NCI-H2107 (cell line): ENCODE data around the gene MAN2A1.

Experiments
- DNase-seq: peaks from one replicate; lab custom pipeline; 2025; lab: John Stamatoyannopoulos, UW

The MAN2A1 gene

DNA sequence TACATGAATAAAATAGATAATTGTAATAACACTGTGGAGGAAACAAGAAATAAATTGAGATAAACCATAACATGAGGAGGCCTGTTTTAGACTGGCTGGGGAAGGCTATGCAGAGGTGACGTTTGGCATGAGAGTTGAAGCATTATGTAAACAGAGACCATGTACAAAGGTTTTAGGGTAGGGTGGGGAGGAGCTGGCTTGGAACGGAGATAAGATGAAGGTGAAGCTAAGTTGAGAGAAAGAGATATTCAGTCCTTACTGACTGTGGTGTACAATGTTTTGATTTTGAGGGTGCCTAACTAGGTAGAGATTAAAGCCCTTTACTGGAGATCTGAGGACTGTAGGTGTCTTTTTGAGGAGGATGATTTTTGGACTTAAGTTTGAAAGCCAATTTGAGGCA, 17.8 kb downstream of the MAN2A1 start:
- no peak for DNase-seq

DNA sequence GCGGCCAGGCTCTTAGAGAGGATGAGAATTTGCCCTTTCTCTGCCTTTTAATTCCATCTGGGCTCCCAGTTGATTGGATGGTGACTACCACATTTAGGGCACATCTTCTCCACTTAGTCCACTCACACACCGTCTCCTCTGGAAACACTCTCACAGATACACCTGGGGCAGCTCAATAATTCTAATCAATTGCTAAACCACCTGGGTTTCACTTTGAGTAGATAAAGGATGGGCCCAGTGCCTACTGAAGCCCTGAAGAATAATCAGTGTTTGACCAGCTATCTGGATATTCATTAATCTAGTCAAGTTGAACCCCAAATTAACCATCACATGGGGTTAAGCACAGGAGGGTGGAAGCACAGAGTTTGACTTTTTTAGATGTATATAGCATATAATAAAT, 19.1 kb downstream of the MAN2A1 start:
- no peak for DNase-seq

DNA sequence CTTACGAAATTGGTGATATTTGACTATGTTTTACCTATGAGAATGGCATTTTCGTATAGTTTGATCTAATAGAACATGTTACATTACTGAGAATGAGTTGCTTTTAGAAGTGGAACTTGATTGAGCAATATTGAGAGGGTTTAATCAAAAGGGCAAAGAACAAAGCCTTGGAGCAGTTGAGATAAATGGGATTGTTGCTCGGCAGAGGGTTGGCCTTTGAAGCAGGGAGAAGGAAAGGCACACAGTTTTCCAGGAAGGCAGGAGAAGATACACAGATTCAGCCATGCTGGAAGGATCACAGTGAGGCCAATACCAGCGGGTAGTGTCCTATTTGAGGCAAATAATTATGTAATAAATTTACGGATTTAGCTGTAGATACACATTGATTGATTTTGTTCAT, 19.5 kb downstream of the MAN2A1 start:
- DNase-seq = no peak

DNA sequence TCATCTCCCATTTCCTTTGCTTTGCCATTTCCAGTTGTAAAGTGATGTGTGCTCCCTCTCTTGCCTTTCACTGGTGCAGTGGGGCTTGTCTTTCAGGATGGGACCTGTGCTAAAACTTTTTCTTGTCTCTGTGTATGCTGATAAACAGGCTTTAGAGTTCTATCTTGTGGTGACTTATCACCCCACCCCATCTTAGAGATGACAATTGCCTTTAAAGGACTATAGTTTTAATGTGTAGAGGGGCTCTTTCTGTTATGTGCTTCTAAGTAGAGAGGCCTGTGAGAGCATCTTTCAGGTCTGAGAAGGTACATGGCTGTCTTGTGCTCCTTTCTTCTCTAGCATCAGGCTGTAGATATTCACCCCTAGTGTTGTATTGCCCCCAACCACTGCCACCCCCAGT, 21.9 kb downstream of the MAN2A1 start:
- DNase-seq = no peak

DNA sequence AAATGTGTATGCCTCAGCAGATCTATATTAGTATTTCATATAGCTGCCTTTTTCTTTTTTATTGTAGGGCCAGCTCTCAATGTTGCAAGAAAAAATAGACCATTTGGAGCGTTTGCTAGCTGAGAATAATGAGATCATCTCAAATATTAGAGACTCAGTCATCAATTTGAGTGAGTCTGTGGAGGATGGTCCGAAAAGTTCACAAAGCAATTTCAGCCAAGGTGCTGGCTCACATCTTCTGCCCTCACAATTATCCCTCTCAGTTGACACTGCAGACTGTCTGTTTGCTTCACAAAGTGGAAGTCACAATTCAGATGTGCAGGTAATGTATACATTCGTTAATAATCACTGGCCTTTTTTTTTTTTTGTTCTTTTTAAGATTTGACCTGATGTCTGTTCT, 23.7 kb downstream of the MAN2A1 start:
- DNase-seq = no peak

DNA sequence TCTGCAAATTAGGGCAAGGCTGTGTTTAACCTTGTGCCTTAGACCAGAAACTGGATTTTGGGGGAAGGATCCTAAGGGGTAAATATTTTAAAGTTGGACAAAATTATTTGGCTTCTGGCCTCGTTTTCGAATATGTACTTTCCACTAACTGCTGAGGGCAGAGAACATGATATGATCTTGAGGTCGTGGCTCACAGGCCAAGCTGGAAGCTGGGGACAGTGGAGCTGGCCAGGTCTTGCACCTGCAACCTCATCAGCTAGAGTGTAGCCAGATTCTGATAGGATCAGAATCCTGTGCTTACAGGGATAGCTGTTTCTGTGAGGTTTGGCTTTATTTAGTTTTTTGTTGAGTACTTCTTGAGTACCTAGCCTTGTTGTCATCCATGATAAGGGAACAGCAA, 24.9 kb downstream of the MAN2A1 start:
- no peak for DNase-seq

DNA sequence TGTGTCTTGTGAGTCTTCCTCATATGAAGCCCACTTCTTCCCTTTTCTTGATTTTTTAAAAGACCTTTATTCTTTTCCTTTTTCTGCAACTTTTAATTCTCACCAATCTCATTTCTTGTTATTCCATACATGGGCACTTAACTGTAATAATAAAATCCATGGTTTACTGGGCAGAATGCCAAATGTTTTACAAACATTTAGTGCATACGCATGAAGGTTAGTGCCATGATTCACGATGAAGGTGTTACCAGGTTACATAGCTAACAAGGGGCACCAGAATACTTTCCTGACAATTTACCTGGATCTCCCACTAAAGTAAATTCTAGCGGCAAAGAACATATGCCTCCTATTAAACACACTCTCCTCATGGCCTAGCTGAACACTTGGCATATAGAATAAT, 28.5 kb downstream of the MAN2A1 start:
- no peak for DNase-seq

DNA sequence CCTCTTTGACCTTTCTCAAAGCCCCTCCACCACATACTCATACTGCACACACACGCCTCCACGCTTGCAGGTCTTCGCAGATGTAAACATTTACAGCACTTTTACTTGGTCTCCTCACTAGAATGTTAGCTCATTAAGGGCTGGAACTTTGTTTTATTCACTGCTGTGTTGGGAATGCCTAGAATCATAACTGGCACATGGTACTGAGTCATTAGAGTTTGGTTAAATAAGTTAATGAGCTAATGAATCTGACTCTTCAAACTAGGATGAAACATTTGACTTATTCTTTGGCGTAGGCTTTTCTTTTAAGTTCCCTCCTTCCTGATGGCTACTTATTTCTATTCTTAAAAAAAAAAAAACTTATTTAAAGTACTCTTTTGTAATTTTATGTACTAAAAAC, 28.9 kb downstream of the MAN2A1 start:
- DNase-seq = no peak

DNA sequence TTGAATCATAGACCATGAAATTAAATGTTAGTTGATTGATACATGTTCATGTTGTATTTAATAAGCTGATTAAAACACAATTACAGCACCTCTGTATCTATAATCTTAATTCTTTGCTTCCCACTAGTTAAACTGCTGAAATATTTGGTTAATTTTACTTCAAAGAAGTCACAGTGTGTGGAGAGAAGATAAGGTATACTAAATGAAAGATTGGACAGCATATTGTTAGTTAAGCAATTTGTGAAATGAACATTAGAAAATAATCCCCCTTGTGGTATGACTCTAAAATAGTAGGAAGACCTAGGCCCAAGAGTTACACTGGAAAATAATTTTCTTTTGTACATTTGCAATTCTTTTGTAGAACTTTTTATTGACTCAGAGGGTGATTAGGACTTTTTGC, 30.3 kb downstream of the MAN2A1 start:
- DNase-seq = no peak

DNA sequence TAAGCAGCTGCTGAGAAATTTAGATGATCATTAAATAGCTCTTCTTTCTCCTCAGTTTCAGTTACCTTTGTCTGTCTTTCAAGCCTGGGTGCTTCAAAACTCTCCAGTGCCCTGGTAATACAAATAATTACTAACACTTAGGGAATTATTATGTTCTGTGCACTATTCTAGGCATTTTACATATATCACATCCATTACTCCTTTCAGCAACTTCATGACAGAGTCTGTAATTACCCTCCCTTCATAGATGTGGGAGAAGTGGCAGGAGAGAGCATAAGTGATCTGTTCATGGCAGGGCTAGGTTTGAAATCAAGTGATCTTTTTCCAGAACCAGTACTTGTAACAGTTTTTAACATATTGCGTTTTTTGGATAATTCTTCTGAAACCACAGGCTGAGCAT, 32.0 kb downstream of the MAN2A1 start:
- no peak for DNase-seq

DNA sequence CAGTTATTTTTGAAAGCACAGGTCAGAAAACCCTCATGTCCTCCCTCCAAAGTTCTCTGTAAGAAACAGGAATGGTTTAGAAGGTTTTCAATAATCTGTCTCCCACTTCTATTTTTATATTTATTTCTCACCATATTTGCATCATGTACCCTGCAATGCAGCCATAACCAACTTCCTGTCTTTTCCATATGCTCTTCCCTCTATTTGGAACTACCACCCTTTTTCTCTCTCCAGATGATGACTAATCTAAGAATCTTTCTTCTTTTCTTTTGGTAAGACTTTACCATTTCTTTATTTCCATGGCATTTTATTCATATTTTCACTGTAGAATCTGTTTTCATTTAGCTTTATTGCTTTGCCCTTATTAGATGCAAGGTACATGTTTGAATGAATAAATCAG, 33.9 kb downstream of the MAN2A1 start:
- DNase-seq = no peak

DNA sequence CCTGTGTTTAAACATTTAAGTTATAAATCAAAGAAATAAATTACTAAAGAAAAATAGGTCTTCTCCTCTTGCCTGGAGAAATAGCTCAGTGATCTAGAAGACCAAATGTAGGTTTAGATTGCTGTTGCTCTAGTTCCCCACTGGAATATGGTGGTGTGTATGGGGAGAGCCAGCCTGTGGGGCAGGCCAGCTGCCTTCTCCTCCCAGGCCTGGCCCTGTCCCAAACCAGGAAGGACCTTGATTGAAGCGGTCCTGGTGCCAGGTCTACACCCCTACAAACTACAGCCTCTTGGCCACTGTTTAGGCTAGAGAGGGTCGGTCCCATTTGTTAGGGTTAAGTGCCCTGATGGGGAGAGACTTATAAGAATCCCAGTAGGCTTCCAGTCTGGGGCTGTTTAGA, 35.4 kb downstream of the MAN2A1 start:
- DNase-seq = no peak

DNA sequence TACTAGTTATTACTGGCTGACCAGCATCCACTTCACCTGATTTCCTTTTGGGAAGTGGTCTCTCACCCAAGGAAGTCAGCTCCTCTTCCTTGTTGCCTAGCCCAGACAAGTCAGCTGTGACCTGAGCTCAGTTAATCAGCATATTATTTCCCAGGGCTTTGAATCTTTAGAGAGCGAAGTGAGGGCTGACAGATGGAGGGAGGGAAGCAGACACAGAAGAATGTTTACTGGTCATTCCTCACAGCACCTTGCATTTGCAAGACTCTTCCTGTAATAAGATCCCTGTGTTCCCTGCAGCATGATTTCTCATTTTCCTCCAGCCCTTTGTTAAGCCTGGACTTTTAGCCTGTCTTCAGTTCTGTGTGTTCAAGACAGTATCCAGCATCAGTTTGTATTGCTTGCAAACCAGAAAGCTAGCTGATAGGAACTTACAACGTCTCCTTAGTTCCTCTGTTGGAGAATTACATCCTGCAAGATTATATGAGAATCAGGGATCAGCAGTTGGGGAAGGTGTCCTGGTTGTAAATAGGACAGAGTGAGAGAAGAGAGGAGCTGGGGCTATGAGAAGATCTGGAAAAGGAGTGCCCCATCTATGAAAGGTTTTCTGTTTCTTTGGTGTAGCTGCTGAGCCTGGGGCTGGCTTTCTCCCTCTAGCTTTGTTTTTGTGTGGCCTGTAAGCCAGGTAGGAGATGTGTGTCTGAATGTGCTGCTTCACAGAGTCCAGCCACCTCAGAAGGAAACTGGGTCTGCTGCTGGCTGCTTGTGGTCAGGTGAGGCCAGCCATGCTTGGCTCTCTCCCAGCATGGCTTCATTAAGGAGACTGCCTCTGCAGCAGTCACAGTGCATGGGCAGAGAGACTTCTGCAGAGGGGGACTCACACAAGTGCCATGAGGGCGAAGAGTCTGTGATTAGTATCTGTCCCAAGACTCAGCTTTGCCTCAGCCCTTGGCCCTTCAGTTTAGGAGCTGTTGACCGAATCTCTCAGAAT, 50.3 kb downstream of the MAN2A1 start:
- DNase-seq = no peak

DNA sequence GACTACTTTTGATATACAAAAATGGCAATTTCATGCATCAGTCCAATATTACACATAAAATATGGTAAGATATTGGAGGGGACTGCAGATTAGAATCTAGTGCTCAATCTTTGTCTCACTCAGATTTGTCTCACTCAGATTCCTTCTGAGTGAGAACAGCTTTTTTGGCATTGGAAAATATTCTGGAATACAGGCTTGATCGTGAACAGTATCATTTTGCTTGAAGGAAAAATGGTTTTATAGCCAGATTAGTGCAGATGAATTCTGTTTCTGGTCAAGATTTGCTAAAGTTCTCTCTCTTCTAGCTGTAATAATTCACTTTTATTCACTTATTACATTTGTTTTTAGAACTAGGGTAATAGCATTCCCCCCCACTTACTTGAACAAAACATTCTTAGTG, 51.2 kb downstream of the MAN2A1 start:
- DNase-seq = no peak

DNA sequence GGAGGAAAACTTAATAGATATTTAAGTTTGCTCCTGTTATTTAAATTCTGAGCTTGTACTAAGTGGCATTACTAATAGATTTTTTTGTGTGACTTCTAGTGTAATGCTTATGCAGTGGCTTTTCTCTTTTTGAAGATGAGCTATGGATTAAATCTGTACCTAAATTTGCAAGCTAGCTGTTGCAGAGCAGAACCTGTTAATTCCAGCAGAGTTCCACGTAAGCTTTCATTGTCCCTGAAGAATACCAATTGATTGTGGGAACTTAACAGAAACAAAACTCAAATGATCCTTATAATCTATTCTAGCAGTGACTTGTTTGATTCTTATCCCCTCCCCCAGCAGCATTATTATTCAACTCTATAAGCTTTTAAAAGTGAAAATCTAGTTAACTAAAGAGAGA, 51.7 kb downstream of the MAN2A1 start:
- no peak for DNase-seq

DNA sequence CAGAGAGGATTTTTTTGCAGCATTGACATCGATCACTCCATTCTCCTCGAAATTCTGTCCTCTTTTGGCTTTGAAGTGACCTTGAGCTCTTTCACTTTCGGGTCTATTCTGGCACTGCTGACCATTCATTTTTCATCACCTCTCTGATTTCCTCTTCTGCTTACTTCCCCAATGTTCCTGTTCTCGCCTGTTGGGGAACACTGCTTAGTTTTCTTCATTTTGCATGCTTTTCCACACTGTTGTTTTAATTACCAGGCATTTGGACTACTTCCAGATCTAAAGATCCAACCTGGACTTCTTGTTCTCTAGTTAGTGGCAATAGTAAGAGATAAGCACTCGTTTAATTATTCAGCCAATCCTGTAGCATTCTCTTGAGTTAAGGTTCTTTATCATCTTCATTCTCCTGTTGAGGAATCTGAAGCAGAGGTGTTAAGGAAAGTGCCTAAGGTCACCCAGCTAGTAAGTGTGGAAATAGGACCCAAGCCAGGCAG, 53.4 kb downstream of the MAN2A1 start:
- DNase-seq = no peak

DNA sequence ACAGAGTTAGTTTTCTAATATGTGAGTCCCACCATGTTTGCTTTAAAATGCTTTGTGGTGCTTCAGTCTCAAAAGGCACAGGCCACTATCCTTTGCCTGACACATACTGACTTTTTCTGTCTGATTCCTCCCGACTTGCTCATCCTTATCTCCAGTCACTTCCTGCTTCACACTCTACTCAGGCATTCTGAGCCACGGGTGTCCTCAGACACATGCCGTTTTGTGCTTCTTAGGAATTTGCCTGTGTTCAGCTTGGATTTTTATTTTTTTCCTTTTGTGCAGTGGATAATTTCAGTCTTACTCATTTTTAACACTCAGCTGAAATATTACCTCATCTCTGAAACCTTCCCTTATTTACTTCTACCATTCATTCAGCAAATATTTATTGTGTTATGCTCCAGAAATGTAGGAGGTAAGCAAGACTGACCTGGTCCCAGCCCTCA, 54.1 kb downstream of the MAN2A1 start:
- DNase-seq = no peak

DNA sequence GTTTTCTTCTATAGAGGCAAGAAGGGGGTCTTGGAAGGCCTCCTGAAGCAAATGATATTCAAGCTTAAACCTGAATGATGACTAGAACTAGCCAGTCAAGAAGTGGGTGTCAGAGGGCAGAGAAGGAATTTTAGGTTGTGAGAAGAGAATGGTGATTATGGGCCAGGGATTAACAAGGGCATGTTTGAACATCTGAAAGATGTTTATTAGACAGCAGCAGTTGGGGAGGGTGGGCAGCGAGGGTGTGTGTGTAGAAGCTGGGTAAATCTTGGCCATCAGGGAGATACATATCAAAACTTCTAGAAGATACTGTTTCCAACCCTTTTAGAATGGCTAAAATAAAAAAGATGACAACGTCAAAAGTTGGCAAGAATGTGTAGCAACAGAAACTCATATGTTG, 54.5 kb downstream of the MAN2A1 start:
- no peak for DNase-seq

DNA sequence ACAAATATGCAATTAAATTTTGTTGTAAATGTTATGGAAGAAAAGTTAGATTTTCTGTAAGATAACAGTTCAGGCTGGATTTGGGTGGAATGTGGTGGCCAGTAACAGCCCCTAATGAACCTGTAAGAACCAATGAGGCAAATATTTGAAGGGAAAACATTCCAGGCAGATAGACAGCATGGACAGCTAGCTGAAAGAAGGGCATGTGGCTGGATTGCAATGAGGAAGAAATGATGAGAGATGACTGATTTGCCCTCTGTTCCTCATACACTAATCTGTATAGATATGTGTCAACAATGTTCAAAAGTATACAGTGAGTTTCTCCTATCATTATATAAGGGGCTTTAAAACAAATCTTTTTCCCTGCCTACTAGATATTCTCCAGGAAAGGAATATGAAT, 58.8 kb downstream of the MAN2A1 start:
- DNase-seq = no peak

DNA sequence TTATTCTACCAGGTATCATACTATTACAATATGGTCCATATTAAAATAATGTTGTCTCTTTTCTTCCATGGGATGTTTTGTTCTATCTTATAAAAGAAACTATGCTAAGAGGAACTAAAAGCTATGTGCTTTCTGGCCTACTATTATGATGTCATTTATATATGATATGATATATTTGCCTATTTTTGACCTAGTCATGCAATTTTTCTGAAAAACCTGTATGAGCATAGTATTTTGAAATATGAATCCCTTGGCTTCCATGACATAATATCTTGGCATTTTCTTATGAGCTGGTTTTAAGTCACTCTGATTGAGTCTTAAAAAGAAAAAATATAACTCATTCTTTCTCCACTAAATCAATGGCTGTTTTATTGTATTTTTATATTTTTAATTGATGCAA, 60.7 kb downstream of the MAN2A1 start:
- DNase-seq = no peak

DNA sequence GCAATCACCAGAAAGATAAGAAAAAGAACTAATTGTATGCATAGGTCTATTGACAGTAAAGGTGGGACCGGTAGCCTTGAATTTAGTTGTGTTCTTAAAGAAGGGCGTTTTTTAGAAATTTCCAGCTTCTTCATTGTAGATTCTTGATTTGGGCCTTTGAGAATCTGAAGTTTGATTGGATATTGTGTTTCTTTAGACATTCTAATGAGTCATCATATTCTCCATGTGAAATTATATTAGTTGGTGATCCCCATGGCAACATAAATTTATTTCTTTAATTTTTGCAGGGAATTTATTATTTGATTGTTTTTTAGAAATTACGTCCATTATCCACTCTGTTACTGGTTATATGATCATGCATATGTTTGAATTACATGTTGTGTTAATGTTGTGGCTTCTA, 63.6 kb downstream of the MAN2A1 start:
- DNase-seq = no peak

DNA sequence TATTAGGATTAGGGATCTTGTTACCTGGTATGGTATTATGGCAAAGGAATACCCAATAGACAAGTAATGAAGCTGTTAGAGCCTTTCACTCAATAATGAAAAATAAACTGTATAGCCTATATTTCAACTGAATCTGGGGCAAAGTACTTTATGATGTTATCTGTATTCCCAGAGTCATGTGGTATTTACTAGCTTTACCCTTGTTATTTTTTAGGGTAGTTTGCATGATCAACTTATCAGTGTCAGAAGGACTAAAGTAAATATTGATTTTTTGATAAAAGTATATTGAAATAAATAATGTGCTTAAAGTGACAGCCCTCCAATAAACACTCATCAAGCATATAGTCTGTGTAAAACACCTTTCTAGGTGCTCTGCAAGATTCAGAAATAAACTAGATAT, 64.6 kb downstream of the MAN2A1 start:
- no peak for DNase-seq

DNA sequence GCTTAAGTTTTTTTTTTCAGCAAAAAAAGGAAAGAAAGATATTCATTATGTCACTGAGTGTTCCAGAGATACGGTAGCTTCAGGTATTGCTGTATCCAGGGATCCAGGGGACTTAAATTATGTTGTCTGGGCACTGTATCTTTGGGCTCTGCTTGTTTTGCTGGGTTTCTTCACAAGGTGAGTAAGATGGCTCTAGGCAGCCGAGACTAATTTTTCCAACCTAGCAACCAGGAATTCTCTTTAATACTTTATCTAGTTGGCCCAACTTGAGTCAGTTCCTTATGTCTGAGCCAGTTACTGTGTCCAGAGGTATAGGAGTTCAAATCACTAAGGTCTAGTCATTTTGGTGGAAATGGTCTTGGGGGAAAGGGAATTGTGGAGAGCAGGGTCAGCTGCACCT, 66.0 kb downstream of the MAN2A1 start:
- no peak for DNase-seq
